Measurements from ENCODE around the gene SMCO2. TPM values are rescaled to one million over a fixed set of nuclear protein-coding genes. Genes with fewer than 3 reads are reported as not detected.

SMCO2 gene
- total and polyA plus RNA-seq, 9 of the 15 experiments (the other 6 are each of a cell fraction or from before 2014, with no cell fraction given) = not detected

DNA sequence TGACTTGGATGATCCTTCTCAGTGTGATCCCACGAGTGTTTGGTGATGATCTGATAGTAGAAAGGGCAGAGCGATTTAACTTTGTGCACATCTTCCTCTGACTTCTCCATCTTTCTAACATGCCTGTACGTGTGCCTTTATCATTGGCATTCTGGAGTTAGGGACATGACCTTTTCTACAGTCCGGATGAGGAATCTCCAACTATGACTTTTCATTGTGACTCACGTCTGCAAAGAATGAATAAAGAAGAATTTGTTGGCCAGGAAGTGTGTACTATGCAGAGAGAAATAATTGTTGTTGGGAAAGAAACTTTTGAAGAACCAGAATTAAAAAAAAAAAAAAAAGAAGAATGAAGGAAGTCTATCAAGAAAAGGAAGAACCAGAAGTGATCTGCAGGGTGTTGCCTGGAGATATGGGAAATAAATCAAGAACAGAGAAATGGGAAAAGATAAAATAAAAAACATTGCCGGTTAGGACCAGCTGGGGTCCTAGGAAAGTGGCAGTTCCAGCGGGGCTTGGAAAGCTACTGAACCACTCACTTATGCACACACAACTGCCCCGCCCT is 102.8 kb downstream of the SMCO2 start:
- Histone ChIP-seq H3K27me3 (ENCODE audit: control insufficient read depth in 2 of 2, insufficient read depth in 2 of 2, low read length in 2 of 2) (peaks cover 9 to 31% of the 10 kb centered on the region in 2 experiments; a peak in 4 of 5 replicates), H3K4me2 (ENCODE audit: insufficient read depth, low read length) (peak overlapping the region; percentile 57), H4K20me1 (replicated peaks; ENCODE audit: control insufficient read depth, insufficient read depth, low read length) (no peaks in the 10 kb centered on the region), H3K79me2 (ENCODE audit: control insufficient read depth, insufficient read depth, low read length) (no peaks in the 10 kb centered on the region), H3K9me3 (replicated peaks; ENCODE audit: control insufficient read depth, insufficient read depth, low read depth, low read length) (no peaks in the 10 kb centered on the region), H2AFZ (ENCODE audit: low read depth, low read length) (peak overlapping the region; percentile 8; the same call in 1 of the 2 replicates), H3K4me1 (replicated peaks in 1 of 2; ENCODE audit: control insufficient read depth in 2 of 2, insufficient read depth in 2 of 2, low read length in 2 of 2) (peaks cover 0 to 13% of the 10 kb centered on the region in 2 experiments; a peak in 4 of 5 replicates), H3K9ac (ENCODE audit: insufficient read depth in 1 of 2, low read depth in 2 of 2, low read length in 2 of 2) (no peak overlapping the region; a peak in 1 of 4 replicates), H3K4me3 (no peak overlapping the region), H3K36me3 (ENCODE audit: control insufficient read depth, insufficient read depth, low read length) (no peaks in the 10 kb centered on the region), H3K9me1 (ENCODE audit: control insufficient read depth, insufficient read depth, low read length) (no peaks in the 10 kb centered on the region), H3K27ac (ENCODE audit: extremely low read depth, low read depth, low read length) (no peak overlapping the region)
- intact Hi-C loops (cut with micrococcal nuclease) (no loop called here), in situ Hi-C loops (cut with MboI) (no loop called here)
- WGBS (ENCODE audit: insufficient coverage, low coverage, missing lambda C conversion rate) = 3% methylated on average over 8 of the region's 8 CpGs
- ChIA-PET POLR2A (interaction anchor here (0.6 to 1.4 kb wide), 2 partner anchors 16 to 161 kb away, joined by 3 to 6 read pairs; partner anchors contain the start of gene MRPS35), CTCF (ENCODE audit: low intra/inter-chr PET ratio) (no interaction called here)
- no TSS peak for BruUV-seq (replicated peaks)
- DNase-seq (ENCODE audit: extremely low read depth in 1 of 4, low spot score in 3 of 4) (no peak), FAIRE-seq (peak; percentile 71), ATAC-seq (no peak)
- TF ChIP-seq ZNF512 (tag; IDR thresholded peaks at IDR 0.05) = peak; percentile 72; the same call in 1 of the 2 replicates
- no peak for TF ChIP-seq TFE3 (CRISPR knock-in tag; IDR thresholded peaks at IDR 0.05)
- TF ChIP-seq NCOA6 (IDR thresholded peaks at IDR 0.05) = no peak
- TF ChIP-seq, protein P1, sequence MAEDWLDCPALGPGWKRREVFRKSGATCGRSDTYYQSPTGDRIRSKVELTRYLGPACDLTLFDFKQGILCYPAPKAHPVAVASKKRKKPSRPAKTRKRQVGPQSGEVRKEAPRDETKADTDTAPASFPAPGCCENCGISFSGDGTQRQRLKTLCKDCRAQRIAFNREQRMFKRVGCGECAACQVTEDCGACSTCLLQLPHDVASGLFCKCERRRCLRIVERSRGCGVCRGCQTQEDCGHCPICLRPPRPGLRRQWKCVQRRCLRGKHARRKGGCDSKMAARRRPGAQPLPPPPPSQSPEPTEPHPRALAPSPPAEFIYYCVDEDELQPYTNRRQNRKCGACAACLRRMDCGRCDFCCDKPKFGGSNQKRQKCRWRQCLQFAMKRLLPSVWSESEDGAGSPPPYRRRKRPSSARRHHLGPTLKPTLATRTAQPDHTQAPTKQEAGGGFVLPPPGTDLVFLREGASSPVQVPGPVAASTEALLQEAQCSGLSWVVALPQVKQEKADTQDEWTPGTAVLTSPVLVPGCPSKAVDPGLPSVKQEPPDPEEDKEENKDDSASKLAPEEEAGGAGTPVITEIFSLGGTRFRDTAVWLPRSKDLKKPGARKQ (CRISPR knock-in tag; IDR thresholded peaks at IDR 0.05) = no peak
- peak; percentile 34 for TF ChIP-seq TCF3 (CRISPR knock-in tag; IDR thresholded peaks at IDR 0.05)
- no peak for TF ChIP-seq SMARCE1 (IDR thresholded peaks at IDR 0.05)
- no peak for TF ChIP-seq BMI1 (IDR thresholded peaks at IDR 0.05; ENCODE audit: low read length)
- TF ChIP-seq SRSF7 (optimal IDR thresholded peaks at IDR 0.05; ENCODE audit: low read depth, low read length) = no peak
- TF ChIP-seq HDAC8 (tag; IDR thresholded peaks at IDR 0.05) = no peak
- TF ChIP-seq SETDB1 (IDR thresholded peaks at IDR 0.05; ENCODE audit: low read length) = no peak
- TF ChIP-seq ZNF431 (CRISPR knock-in tag; IDR thresholded peaks at IDR 0.05) = no peak
- TF ChIP-seq BRF1 (IDR thresholded peaks at IDR 0.05; ENCODE audit: borderline replicate concordance, extremely low read depth, insufficient read length) = no peak
- 0 out of 2 replicates have a peak, but pooled peaks have one; percentile 7 for TF ChIP-seq MTA2 (IDR thresholded peaks at IDR 0.05; ENCODE audit: low read depth)
- TF ChIP-seq SRSF3 (IDR thresholded peaks at IDR 0.05; ENCODE audit: insufficient read depth, low read length) = no peak
- TF ChIP-seq ZNF740 (CRISPR knock-in tag; IDR thresholded peaks at IDR 0.05) = no peak
- no peak for TF ChIP-seq ZNF740 (tag; IDR thresholded peaks at IDR 0.05)
- TF ChIP-seq SRSF9 (IDR thresholded peaks at IDR 0.05; ENCODE audit: borderline replicate concordance, low read depth, low read length) = no peak

Measured in K562 (cell line).